GM19239 (cell line): ENCODE data around the gene TAS2R40.
"Not testable (repeated sequence)": the region's sequence is repeated elsewhere in the genome, so short reads cannot be mapped to it uniquely, and the experiment has no call there.

ENCODE experiments used
- DNase-seq: peaks from one replicate; pipeline ENCODE4 v3.0.0; 2011; ENCODE audit warnings: low spot score; ENCODE audit not compliant: insufficient read length
- FAIRE-seq: peaks from 2 replicates; lab custom pipeline; 2011; peaks lifted over from hg19 to GRCh38; lab: Jason Lieb, UNC

Gene TAS2R40

GRCh38 chr7:143247372-143247771 is 25.5 kb downstream of the TAS2R40 start:
- FAIRE-seq (no peak), DNase-seq (no peak)

- FAIRE-seq (no peak), DNase-seq (no peak)
Observed at GRCh38 chr7:143248761-143249354, 27.0 kb downstream of the TAS2R40 start.

- DNase-seq (no peak), FAIRE-seq (no peak)
Observed at GRCh38 chr7:143250199-143250598, 28.4 kb downstream of the TAS2R40 start.

- DNase-seq = no peak
- no peak for FAIRE-seq
Observed at GRCh38 chr7:143250822-143251221, 29.0 kb downstream of the TAS2R40 start.

- FAIRE-seq (no peak), DNase-seq (no peak)
Observed at GRCh38 chr7:143252006-143252405, 30.2 kb downstream of the TAS2R40 start.

GRCh38 chr7:143255564-143255963 is 33.7 kb downstream of the TAS2R40 start:
- FAIRE-seq = no peak
- DNase-seq = no peak

GRCh38 chr7:143256325-143256724 is 34.5 kb downstream of the TAS2R40 start:
- DNase-seq = no peak
- no peak for FAIRE-seq

GRCh38 chr7:143256932-143257331 is 35.1 kb downstream of the TAS2R40 start:
- DNase-seq = no peak
- peak; percentile 11 for FAIRE-seq

GRCh38 chr7:143257501-143257900 is 35.7 kb downstream of the TAS2R40 start:
- no peak for FAIRE-seq
- DNase-seq = no peak

GRCh38 chr7:143258831-143259230 is 37.0 kb downstream of the TAS2R40 start:
- FAIRE-seq = peak; percentile 85
- no peak for DNase-seq

GRCh38 chr7:143259765-143260164 is 37.9 kb downstream of the TAS2R40 start:
- DNase-seq (no peak), FAIRE-seq (no peak)

GRCh38 chr7:143261901-143262300 is 40.1 kb downstream of the TAS2R40 start:
- DNase-seq (no peak), FAIRE-seq (no peak)

GRCh38 chr7:143263266-143264195 is 41.7 kb downstream of the TAS2R40 start, which contains the start of gene GSTK1:
GSTK1 (plus strand) TSS chr7:143263441; CDS start chr7:143263514, 73 bp downstream.
- DNase-seq = peak; percentile 69
- FAIRE-seq = peak; percentile 80

- not testable (repeated sequence) for FAIRE-seq
Observed at GRCh38 chr7:143264196-143264568, 42.3 kb downstream of the TAS2R40 start.

GRCh38 chr7:143265017-143265693 is 43.3 kb downstream of the TAS2R40 start:
- no peak for DNase-seq
- FAIRE-seq = no peak

More at GRCh38 chr7:143264196-143264568, 42.3 kb downstream of the TAS2R40 start:
- not testable (repeated sequence) for DNase-seq

GRCh38 chr7:143269251-143269650 is 47.4 kb downstream of the TAS2R40 start:
- DNase-seq (no peak), FAIRE-seq (no peak)

GRCh38 chr7:143271240-143271639 is 49.4 kb downstream of the TAS2R40 start:
- FAIRE-seq = no peak
- DNase-seq = no peak
